ENCODE results near the gene HRH4.

Gene HRH4

DNA sequence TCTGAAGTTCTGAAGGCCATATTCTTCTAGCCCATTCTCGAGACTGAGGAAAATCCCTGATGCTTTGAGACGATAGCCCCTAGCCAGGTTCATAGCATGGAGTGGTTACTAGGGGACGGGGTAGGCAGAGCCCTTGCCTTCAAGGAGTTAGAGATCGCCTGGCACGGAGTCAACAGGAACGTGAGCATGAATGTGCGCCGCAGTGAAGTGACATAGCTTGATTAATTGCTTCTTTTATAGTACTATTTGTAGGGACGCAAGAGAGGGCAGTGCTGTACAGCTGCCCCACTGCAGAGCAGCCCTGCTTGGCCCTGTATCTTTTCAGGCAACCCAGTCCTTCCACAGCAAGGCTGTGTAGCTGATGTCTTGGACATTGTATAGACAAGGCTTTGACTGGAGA, 26.2 kb downstream of the HRH4 start:
- no peaks in the 10 kb centered on the region for H3K9me3 ChIP-seq (replicated peaks; ENCODE audit: insufficient read depth, low read length)
- no peak overlapping the region for H2AFZ ChIP-seq (ENCODE audit: low read length)
- TF ChIP-seq EZH2phosphoT487 (IDR thresholded peaks at IDR 0.05; ENCODE audit: low read length) (no peak), EZH2 (optimal IDR thresholded peaks at IDR 0.05; ENCODE audit: low read depth, low read length) (no peak)
- TF ChIP-seq, protein P1, sequence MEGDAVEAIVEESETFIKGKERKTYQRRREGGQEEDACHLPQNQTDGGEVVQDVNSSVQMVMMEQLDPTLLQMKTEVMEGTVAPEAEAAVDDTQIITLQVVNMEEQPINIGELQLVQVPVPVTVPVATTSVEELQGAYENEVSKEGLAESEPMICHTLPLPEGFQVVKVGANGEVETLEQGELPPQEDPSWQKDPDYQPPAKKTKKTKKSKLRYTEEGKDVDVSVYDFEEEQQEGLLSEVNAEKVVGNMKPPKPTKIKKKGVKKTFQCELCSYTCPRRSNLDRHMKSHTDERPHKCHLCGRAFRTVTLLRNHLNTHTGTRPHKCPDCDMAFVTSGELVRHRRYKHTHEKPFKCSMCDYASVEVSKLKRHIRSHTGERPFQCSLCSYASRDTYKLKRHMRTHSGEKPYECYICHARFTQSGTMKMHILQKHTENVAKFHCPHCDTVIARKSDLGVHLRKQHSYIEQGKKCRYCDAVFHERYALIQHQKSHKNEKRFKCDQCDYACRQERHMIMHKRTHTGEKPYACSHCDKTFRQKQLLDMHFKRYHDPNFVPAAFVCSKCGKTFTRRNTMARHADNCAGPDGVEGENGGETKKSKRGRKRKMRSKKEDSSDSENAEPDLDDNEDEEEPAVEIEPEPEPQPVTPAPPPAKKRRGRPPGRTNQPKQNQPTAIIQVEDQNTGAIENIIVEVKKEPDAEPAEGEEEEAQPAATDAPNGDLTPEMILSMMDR (IDR thresholded peaks at IDR 0.05; ENCODE audit: low read length): no peak

DNA sequence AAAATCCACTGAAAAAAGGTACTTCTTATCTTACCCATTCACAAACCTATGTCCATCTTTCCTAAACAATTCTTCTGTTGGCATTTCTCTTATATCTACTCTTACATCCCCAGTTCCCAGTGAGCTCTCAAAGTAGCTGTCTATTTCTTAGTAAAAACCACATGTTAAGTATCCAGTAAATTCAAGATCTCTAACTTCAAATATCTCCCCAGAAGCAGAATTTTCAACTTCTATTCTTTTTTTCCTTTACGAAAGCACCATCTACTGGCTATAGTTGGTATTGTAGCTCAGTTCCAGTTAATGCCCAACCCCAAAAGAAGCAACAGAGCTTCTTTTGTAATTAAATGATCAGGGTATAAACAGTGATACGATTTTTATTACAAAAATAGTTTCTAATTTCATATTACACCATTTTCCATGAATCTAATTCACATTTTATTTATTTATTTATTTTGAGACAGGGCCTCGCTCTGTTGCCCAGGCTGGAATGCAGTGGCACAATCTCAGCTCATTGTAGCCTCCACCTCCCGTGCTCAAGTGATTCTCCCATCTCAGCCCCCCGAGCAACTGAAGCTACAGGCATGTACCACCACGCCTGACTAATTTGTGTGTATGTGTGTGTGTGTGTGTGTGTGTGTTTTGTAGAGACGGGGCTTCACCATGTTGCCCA, 28.5 kb downstream of the HRH4 start:
- Histone ChIP-seq H3K4me3 (ENCODE audit: low read length) (no peak overlapping the region), H3K36me3 (replicated peaks; ENCODE audit: insufficient read depth, low read length) (no peaks in the 10 kb centered on the region), H3K4me2 (ENCODE audit: low read depth, low read length) (no peak overlapping the region), H3F3A (ENCODE audit: insufficient read depth, low read length) (peaks cover 18% of the 10 kb centered on the region), H3K27me3 (replicated peaks; ENCODE audit: insufficient read depth, low read length) (no peaks in the 10 kb centered on the region), H4K20me1 (ENCODE audit: insufficient read depth, low read length) (no peaks in the 10 kb centered on the region), H3K9ac (ENCODE audit: low read length) (no peak overlapping the region), H3K27ac (ENCODE audit: low read length) (no peak overlapping the region), H3K9me3 (replicated peaks; ENCODE audit: insufficient read depth, low read length) (no peaks in the 10 kb centered on the region), H3K4me1 (ENCODE audit: low read length) (peaks cover 12% of the 10 kb centered on the region), H3K79me2 (ENCODE audit: low read length) (no peaks in the 10 kb centered on the region), H3K9me2 (replicated peaks; ENCODE audit: insufficient read depth, low read length) (no peaks in the 10 kb centered on the region), H2AFZ (ENCODE audit: low read length) (no peak overlapping the region)
- DNase-seq: peak; percentile 66
- TF ChIP-seq EZH2 (optimal IDR thresholded peaks at IDR 0.05; ENCODE audit: low read depth, low read length) (no peak), EZH2phosphoT487 (IDR thresholded peaks at IDR 0.05; ENCODE audit: low read length) (no peak)
- TF ChIP-seq, protein P1 (IDR thresholded peaks at IDR 0.05; ENCODE audit: low read length): peak; percentile 76

More for the DNA sequence above, 26.2 kb downstream of the HRH4 start:
- H3K9me2 ChIP-seq (replicated peaks; ENCODE audit: insufficient read depth, low read length): no peaks in the 10 kb centered on the region
- no peaks in the 10 kb centered on the region for H3K79me2 ChIP-seq (ENCODE audit: low read length)
- no peak for DNase-seq
- no peak overlapping the region for H3K27ac ChIP-seq (ENCODE audit: low read length)
- peaks cover 4% of the 10 kb centered on the region; the same call in 1 of the 2 replicates for H3F3A ChIP-seq (ENCODE audit: insufficient read depth, low read length)
- H4K20me1 ChIP-seq (ENCODE audit: insufficient read depth, low read length): no peaks in the 10 kb centered on the region
- no peaks in the 10 kb centered on the region for H3K36me3 ChIP-seq (replicated peaks; ENCODE audit: insufficient read depth, low read length)
- peaks cover 6% of the 10 kb centered on the region for H3K4me1 ChIP-seq (ENCODE audit: low read length)
- no peak overlapping the region for H3K4me3 ChIP-seq (ENCODE audit: low read length)
- no peak overlapping the region for H3K9ac ChIP-seq (ENCODE audit: low read length)
- H3K4me2 ChIP-seq (ENCODE audit: low read depth, low read length): no peak overlapping the region
- H3K27me3 ChIP-seq (replicated peaks; ENCODE audit: insufficient read depth, low read length): no peaks in the 10 kb centered on the region

DNA sequence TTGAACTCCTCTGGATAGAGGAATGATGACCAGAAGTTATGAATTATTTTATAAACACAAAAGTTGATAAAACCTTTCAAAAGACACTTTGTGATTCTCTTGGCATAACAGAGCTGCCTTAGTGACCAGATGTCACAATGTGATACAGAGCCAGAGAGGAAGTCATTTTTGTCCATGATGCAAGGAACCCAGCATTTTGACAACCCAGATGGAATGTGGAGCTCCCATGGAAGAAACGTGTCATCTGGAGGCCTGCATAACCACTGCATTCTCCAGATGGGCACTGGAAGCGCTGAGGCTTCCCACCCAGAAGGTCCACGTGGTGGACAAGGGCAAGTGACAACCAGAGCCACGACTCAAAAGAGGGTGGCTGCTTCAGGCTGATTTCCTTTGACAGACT, 30.1 kb downstream of the HRH4 start:
- H3K4me2 ChIP-seq (ENCODE audit: low read depth, low read length): no peak overlapping the region
- TF ChIP-seq, protein P1 (IDR thresholded peaks at IDR 0.05; ENCODE audit: low read length): no peak
- no peak for TF ChIP-seq EZH2 (optimal IDR thresholded peaks at IDR 0.05; ENCODE audit: low read depth, low read length)
- no peak for TF ChIP-seq EZH2phosphoT487 (IDR thresholded peaks at IDR 0.05; ENCODE audit: low read length)
- no peaks in the 10 kb centered on the region for H3K79me2 ChIP-seq (ENCODE audit: low read length)
- H3K9me2 ChIP-seq (replicated peaks; ENCODE audit: insufficient read depth, low read length): no peaks in the 10 kb centered on the region
- H3K27me3 ChIP-seq (replicated peaks; ENCODE audit: insufficient read depth, low read length): no peaks in the 10 kb centered on the region
- H3K9ac ChIP-seq (ENCODE audit: low read length): no peak overlapping the region
- no peak for DNase-seq
- H3F3A ChIP-seq (ENCODE audit: insufficient read depth, low read length): peaks cover 18% of the 10 kb centered on the region
- H3K9me3 ChIP-seq (replicated peaks; ENCODE audit: insufficient read depth, low read length): no peaks in the 10 kb centered on the region
- H4K20me1 ChIP-seq (ENCODE audit: insufficient read depth, low read length): no peaks in the 10 kb centered on the region
- H3K4me1 ChIP-seq (ENCODE audit: low read length): peaks cover 12% of the 10 kb centered on the region
- no peak overlapping the region for H3K4me3 ChIP-seq (ENCODE audit: low read length)
- H3K36me3 ChIP-seq (replicated peaks; ENCODE audit: insufficient read depth, low read length): no peaks in the 10 kb centered on the region
- H3K27ac ChIP-seq (ENCODE audit: low read length): no peak overlapping the region
- no peak overlapping the region for H2AFZ ChIP-seq (ENCODE audit: low read length)

Measured in MM.1S (cell line).